Skin epidermis (tissue), 12 donors: ENCODE data around the gene SLC12A7.
"Not testable (repeated sequence)": the region's sequence is repeated elsewhere in the genome, so short reads cannot be mapped to it uniquely, and the experiment has no call there.

Experiments used
- H3K27ac ChIP-seq, 21 experiments: fragments of 200-600 bp; sonication (generic) in 11 of 21; one replicate each; pipeline ENCODE4 v1.5.0; 2020; ENCODE audit warnings: mild to moderate bottlenecking in 3 of 21, inconsistent platforms in 2 of 21, moderate library complexity in 2 of 21
- H3K4me3 ChIP-seq, 7 experiments: fragments of 200-600 bp; sonication (generic) in 2 of 7; one replicate each; pipeline ENCODE4 v1.5.0; 2020; ENCODE audit warnings: inconsistent platforms in 2 of 7, mild to moderate bottlenecking in 2 of 7, moderate library complexity in 1 of 7

Gene SLC12A7

GRCh38 chr5:1086871-1087270, 25.0 kb downstream of the SLC12A7 start:
- H3K4me3 ChIP-seq: no peak overlapping the region
- H3K27ac ChIP-seq: no peak overlapping the region

GRCh38 chr5:1086137-1086536, 25.7 kb downstream of the SLC12A7 start:
- no peak overlapping the region for H3K27ac ChIP-seq
- H3K4me3 ChIP-seq: no peak overlapping the region

- no peak overlapping the region for H3K4me3 ChIP-seq
- no peak overlapping the region for H3K27ac ChIP-seq
These were observed 26.5 kb downstream of the SLC12A7 start for GRCh38 chr5:1085391-1085790.

GRCh38 chr5:1083823-1084605, 27.8 kb downstream of the SLC12A7 start:
- Histone ChIP-seq H3K27ac (no peak overlapping the region), H3K4me3 (no peak overlapping the region)

GRCh38 chr5:1083026-1083425, 28.8 kb downstream of the SLC12A7 start:
- H3K27ac ChIP-seq: peak overlapping the region in 1 of 21 experiments; percentile 12
- H3K4me3 ChIP-seq: not testable (repeated sequence)

DNA sequence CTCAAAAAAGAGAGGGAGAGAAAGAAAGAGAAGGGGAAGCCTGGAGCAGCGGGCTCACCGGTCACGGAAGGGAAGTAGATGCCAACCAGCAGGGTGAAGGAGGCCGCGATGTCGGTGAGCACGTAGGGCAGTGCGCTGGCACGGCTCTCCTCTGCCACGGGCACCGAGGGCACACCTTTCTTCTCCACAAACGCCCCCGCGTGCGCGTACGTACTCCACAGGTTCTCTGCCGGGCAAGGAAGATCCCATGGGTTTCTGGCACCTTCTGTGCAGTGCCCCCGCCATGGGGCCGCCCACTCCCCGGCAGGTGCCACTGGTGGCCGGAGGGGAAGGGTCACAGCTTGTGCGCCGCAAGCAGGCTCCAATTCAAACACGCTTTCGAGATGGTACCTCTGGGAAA, 30.3 kb downstream of the SLC12A7 start:
- no peak overlapping the region for H3K4me3 ChIP-seq
- no peak overlapping the region for H3K27ac ChIP-seq

DNA sequence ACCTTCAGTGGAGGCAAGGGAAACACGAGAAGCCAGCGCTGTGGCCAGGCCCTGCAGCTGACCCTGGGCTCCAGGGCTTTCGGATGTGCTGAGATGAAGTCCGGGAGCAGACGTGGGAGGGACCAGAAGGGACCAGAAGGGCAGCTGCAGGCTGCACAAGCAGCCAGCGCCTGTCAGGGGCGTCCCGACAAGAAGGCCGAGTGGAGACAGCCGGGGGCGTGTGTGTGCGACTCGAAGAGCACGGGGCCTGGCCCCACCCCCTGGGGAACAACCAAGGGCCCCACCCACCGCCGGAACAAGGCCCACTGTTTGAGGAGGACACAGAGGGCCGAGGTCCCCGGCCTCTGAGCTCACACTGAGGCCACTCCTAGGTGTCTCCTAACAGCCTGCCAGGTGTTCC, 31.4 kb downstream of the SLC12A7 start:
- no peak overlapping the region for H3K27ac ChIP-seq

DNA sequence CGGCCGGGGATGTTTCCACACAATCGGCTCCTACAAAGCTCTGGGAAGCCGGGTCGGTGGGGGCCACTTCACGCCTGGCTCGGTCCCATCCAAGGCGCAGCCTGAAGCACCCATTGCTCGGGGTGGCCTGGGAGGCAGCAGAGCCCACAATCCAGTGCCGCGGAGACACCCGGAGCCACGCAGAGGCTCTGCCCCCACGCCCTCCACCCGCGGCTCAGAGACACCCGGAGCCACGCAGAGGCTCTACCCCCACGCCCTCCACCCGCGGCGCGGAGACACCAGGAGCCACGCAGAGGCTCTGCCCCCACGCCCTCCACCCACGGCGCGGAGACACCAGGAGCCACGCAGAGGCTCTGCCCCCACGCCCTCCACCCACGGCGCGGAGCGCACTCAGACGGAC, 31.9 kb downstream of the SLC12A7 start:
- Histone ChIP-seq H3K4me3 (no peak overlapping the region), H3K27ac (no peak overlapping the region)

More for the DNA sequence above, 31.4 kb downstream of the SLC12A7 start:
- no peak overlapping the region for H3K4me3 ChIP-seq

DNA sequence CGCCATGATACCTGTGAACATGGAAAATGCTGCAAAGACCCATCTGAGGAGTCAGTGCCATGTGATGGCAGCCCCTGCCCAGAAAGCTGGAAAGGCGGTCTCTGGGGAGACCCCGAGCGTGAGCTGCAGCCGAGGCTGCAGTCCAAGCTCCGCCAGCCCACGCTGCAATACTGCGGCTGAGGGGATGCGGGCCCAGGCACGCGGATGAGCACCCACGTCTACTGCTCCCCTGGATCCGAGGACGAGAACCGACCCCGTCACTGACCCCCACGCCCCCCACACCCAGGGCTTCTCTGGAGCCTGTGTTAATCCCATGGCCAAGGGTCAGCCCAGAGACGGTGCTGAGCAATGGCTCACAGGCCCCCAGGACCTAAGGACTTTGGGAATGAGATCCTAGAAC, 32.4 kb downstream of the SLC12A7 start:
- Histone ChIP-seq H3K27ac (no peak overlapping the region), H3K4me3 (no peak overlapping the region)

DNA sequence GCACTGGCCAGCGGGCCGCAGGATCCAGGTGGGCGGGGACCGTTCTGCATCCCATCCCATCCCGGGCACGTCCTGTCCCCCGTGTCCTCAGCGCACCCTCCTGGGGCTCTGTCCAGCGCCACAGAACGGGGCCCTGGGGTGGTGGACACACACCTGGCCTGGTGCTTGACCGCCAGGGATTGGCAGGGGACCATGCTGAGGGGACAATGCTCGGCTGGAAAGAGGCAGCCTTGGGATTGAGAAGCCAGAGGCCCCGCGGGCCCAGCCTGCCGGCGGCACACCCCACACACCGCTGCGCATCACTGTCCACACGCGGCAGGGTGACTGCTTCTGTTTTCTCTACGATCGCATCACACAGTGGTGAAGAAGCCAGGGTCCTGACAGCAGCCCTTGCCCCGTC, 33.0 kb downstream of the SLC12A7 start:
- Histone ChIP-seq H3K4me3 (no peak overlapping the region), H3K27ac (no peak overlapping the region)

DNA sequence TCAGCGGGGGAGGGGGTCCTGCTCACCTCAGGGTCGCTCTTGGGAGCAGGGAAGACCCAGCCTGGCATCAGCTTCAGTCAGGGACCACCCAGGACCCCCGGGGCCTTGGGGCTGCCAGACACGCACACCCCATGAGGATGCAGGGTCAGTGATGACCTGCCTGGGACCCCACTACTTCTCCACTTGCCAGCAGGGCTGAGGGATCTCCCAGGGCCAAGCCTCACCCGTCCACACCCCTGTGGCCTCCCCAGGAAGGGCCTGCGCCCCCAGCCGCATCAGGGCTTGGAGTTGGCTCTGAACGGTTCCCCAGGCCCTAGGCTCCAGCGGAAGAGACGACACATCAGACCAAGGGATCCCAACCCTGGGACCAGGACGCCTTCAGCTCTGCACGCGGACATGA, 33.7 kb downstream of the SLC12A7 start:
- Histone ChIP-seq H3K4me3 (no peak overlapping the region), H3K27ac (no peak overlapping the region)

DNA sequence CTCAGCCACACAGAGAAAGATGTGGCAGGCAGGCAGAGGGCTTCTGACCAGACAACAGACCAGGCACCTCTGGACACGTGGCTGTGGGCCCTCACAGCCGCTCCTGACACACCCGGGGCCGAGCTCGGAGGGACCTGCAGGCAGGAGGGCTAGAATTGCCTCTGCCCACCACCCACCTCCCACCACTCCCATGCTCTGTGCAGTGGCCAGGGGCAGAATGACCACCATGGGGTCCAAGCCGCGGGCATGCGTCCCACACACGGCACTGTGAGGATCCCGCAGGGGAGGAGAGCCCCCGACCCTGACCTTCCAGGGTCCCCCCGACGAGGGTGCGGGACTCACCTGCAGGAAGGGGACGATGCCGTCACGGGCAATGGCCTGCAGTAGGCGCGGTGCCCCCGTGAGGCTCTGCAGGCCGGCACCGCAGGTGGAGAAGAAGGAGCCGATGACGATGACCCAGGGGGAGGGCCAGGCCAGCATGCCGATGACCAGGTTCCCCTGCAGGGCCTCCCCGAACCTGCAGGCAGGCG, 34.3 kb downstream of the SLC12A7 start:
- Histone ChIP-seq H3K4me3 (no peak overlapping the region), H3K27ac (no peak overlapping the region)

- Histone ChIP-seq H3K27ac (no peak overlapping the region), H3K4me3 (no peak overlapping the region)
These were observed 34.8 kb downstream of the SLC12A7 start for GRCh38 chr5:1077026-1077425.

- Histone ChIP-seq H3K4me3 (no peak overlapping the region), H3K27ac (no peak overlapping the region)
These were observed 35.5 kb downstream of the SLC12A7 start for GRCh38 chr5:1076406-1076805.

DNA sequence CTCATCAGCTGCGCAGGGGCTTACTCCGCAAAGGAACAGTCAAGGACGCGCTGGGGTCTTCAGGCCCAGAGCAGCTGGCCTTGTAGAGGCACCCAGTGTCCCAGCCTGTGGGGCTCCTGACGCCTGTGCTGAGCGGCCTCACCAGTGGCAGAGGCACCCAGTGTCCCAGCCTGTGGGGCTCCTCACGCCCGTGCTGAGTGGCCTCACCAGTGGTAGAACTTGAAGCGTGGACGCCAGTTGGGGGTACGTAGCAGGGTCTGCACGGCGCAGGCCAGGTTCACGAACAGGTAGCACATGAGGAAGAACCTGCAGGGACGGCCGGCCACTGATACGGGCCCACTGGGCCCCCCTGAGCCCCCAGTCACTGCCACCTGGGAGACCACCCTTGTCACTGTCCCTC, 35.9 kb downstream of the SLC12A7 start:
- no peak overlapping the region for H3K4me3 ChIP-seq

GRCh38 chr5:1075555-1075881, 36.3 kb downstream of the SLC12A7 start:
- H3K4me3 ChIP-seq: no peak overlapping the region
- H3K27ac ChIP-seq: no peak overlapping the region

More for the DNA sequence above, 35.9 kb downstream of the SLC12A7 start:
- no peak overlapping the region for H3K27ac ChIP-seq

DNA sequence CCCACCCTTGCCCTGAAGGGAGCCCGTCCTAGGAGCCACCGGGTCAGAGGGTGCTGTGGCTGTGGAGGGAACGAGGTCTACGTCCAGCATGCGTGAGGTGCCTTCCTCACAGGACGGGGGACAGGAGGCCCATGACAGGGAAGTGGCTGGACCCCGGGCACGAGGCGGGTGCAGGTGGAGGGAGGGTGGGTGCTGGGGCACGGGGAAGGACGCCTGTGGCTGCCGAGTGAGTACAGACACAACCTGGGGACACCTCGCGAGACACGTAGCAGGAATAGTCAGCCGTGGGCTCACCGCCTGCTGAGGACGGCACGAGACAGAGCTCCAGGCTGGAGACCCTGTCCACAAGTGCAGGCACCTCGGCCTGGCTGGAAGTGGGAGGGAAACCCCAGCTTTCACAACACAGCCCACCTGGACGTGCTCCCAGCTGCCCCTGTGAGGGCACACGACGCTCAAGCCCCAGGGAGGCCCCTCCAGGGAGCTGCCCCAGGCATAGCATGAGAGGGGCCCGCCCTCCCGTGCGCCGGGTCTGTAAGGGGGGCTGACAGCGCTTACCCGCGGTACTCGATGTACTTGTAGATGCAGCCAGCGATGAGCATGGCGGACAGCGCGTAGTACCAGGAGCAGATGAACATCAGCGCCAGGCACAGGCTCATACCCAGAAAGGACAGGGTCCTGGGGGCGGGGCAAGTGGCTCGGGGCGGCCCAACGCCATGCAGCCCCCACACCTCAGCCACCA, 36.9 kb downstream of the SLC12A7 start:
- Histone ChIP-seq H3K27ac (no peak overlapping the region), H3K4me3 (no peak overlapping the region)

DNA sequence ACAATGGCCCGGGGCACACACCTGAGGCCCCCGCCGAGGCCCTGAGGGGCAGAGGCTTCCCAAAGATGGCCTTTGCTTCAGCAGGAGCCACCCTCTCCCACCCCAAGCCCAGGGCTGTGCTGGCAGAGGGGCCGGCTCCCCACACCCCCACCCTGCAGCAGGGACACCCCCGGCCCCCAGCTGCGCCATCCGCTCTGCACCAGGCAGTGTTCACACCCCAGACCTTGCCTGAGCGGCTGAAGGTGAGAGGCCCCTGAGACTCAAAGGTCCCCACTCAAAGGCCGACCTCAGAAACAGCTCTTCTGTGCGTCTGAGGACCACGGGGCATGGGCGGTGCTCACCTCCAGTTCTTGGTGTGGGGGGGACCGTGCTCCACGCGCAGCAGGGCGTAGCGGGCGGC, 37.6 kb downstream of the SLC12A7 start:
- H3K27ac ChIP-seq: peak overlapping the region in 1 of 21 experiments; percentile 6
- H3K4me3 ChIP-seq: no peak overlapping the region

GRCh38 chr5:1073239-1074102, 38.4 kb downstream of the SLC12A7 start:
- Histone ChIP-seq H3K27ac (peak overlapping the region in 1 of 21 experiments; percentile 6), H3K4me3 (no peak overlapping the region)

- H3K27ac ChIP-seq: no peak overlapping the region
- no peak overlapping the region for H3K4me3 ChIP-seq
These were observed 42.2 kb downstream of the SLC12A7 start for GRCh38 chr5:1069720-1070088.
